Choroid plexus epithelial cell (primary cell): Measurements from ENCODE around the gene KRTAP9-9.

Experiments used
- DNase-seq: peaks from one replicate; pipeline ENCODE4 v3.0.0-alpha.2; 2010; ENCODE audit warnings: low read depth
- H3K4me3 ChIP-seq: 2 replicates; pipeline ENCODE4 v1.5.1; 2011; ENCODE audit warnings: low read depth, mild to moderate bottlenecking, control low read depth, low read length, moderate library complexity
- TF ChIP-seq, protein P1 (sequence below): conservative IDR thresholded peaks from 2 replicates; pipeline ENCODE4 v1.5.1; 2011; ENCODE audit warnings: low read depth, mild to moderate bottlenecking, control low read depth, inconsistent platforms, low read length, moderate library complexity

Gene KRTAP9-9

DNA sequence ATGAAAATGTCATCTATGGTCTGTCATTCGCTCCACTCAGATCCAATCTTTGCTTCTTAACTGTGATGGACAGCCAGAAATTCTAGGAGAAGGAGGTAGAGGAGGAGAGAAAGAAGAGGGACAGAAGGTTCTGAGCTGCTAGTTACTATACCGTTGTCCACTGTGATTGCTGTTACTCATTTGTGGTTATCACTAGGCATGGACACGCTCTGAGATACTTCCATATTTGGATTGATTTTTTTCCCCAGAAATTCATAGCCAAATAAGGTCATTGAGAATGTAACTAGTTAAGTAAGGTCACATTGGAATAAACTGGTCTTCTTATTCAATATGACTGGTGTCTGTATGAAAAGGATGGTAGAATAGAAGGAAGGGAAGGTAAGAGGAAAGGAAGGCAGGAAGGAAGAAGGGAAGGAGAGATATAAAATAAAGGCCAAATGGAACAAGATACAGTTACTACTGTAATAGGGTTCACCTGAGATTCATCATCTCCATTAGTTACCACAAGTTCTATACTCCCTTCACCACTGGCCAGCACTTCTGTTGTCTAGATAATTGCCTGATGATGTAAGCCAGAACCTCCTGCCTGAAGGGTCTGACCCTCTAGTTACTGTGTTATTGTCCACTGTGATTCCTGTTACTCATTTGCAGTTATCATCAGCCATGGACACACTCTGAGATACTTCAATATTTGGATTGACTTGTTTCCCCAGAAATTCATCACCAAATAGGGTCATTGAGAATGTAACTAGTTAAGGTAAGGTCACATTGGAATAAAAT lies 23.2 kb downstream of the KRTAP9-9 start:
- no peak for DNase-seq
- TF ChIP-seq, protein P1, sequence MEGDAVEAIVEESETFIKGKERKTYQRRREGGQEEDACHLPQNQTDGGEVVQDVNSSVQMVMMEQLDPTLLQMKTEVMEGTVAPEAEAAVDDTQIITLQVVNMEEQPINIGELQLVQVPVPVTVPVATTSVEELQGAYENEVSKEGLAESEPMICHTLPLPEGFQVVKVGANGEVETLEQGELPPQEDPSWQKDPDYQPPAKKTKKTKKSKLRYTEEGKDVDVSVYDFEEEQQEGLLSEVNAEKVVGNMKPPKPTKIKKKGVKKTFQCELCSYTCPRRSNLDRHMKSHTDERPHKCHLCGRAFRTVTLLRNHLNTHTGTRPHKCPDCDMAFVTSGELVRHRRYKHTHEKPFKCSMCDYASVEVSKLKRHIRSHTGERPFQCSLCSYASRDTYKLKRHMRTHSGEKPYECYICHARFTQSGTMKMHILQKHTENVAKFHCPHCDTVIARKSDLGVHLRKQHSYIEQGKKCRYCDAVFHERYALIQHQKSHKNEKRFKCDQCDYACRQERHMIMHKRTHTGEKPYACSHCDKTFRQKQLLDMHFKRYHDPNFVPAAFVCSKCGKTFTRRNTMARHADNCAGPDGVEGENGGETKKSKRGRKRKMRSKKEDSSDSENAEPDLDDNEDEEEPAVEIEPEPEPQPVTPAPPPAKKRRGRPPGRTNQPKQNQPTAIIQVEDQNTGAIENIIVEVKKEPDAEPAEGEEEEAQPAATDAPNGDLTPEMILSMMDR, result no peak
- no peak overlapping the region for H3K4me3 ChIP-seq

DNA sequence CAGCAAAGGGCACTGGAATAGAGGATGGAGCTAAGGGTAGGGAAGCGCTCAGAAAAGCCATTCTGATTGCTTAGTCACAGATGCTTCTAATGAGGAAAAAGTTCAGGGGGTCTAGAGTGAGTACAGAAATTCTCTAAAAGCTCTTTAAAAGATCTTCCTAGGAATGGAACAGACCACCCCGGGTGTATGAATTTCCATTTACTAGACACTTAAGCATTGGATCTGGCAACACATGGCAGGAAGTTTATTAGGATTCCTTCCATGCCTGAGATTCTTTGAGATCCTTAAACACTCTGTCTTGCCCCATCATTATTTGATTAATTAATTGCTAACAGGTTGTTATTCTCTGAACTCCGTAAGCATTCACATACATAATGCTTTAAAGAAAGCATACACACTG lies 28.9 kb downstream of the KRTAP9-9 start:
- TF ChIP-seq, protein P1, result no peak
- H3K4me3 ChIP-seq, result no peak overlapping the region
- peak; percentile 20 for DNase-seq

DNA sequence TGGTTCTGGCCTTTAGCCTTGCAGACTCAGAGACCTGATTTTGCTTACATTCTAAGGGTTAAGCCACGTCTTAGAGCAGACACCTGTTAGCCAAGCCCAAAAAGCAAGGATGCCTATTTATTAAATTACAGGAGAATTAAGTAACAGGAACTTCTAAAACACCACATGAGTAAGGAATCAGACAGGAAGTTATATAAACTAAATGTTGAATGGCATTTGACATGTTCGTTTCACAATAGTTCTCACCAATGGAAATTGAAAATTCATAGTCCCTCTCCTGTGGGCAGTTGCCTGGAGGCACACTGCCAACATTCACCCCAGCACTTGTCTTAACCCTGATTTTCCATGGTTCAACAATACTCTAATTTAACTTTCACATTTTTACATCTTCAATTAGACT lies 29.4 kb downstream of the KRTAP9-9 start:
- H3K4me3 ChIP-seq, result no peak overlapping the region
- DNase-seq, result no peak
- TF ChIP-seq, protein P1, result no peak

DNA sequence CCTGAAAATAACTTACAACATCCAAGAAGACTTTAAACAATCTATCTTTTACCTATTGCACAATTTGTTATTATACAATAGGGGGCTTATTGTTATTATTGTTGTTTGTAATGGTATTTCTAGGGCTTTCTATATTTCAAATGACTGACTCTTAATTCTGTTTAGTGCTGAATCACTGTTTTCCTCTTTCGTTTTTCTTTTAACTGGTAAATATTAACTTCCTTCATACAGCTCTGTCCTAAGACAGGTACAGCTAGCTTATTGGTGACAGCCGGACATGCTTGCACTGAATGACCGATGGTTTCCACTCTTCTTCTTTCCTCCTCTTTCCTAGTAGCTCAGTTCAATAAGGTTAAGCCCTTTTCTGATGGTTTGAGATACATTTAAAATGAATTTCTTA lies 31.9 kb downstream of the KRTAP9-9 start:
- DNase-seq, result no peak
- TF ChIP-seq, protein P1, result no peak
- H3K4me3 ChIP-seq, result no peak overlapping the region

DNA sequence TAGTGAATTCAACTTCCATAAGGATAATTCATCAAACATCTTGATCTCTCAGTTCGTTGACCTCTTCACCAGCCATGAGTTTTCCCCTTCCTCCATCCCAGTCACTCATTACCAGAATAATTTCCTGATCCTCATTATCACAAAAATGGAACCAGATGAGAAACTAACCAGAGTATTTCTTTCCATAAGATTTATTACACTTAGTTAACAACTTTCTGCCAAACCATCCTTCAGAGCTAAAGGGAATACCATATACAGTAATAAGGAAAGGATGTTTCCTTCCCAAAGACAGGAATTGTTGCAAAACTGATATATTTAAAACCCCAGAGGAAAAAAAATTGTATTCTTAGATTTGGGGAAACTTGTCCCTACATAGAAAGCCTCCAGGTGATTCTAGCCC lies 38.8 kb downstream of the KRTAP9-9 start:
- no peak for DNase-seq
- H3K4me3 ChIP-seq, result no peak overlapping the region
- TF ChIP-seq, protein P1, result no peak

DNA sequence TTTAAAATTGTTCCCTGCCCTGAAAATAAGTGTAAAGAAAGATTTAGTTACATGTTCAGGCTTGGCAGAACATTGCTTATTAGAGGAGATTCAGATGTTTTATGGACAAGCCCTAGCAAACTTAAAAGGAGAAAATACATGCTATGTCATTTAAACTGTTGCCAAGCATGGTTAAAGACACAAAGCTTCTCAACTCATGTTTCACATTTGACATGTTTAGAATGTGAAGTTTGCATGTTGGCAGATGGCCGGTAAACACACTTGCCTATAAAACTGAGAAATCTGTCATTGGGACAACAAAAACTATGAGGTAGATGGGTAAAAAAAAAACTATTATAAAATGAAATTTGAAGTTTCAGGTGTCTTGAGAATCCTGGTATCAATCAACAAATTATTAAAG lies 41.7 kb downstream of the KRTAP9-9 start:
- DNase-seq, result no peak
- no peak overlapping the region for H3K4me3 ChIP-seq
- TF ChIP-seq, protein P1, result no peak
